Large intestine (tissue), 3 donors: Measurements from ENCODE around the gene DUSP15. TPM values are rescaled to one million over a fixed set of nuclear protein-coding genes. Genes with fewer than 3 reads are reported as not detected.
"Not testable (repeated sequence)": the region's sequence is repeated elsewhere in the genome, so short reads cannot be mapped to it uniquely, and the experiment has no call there.

Source experiments
- DNase-seq, 2 donors: peaks; one replicate each; pipeline versions ENCODE4 v3.0.0 to v3.0.0-alpha.2; 2013
- H3K27ac ChIP-seq: one replicate; pipeline ENCODE4 v1.5.1; 2013; ENCODE audit warnings: low read length
- H3K27me3 ChIP-seq: 2 replicates; pipeline ENCODE4 v1.6.1; 2013; ENCODE audit warnings: low read length; ENCODE audit not compliant: control insufficient read depth, insufficient read depth
- H3K36me3 ChIP-seq: 2 replicates; pipeline ENCODE4 v1.6.1; 2013; ENCODE audit warnings: low read length; ENCODE audit not compliant: control insufficient read depth, insufficient read depth
- H3K4me1 ChIP-seq: one replicate; pipeline ENCODE4 v1.6.1; 2013; ENCODE audit warnings: low read length; ENCODE audit not compliant: control insufficient read depth, insufficient read depth
- H3K4me3 ChIP-seq: one replicate; pipeline ENCODE4 v1.5.1; 2013; ENCODE audit warnings: low read length
- H3K9me3 ChIP-seq: one replicate; pipeline ENCODE4 v1.6.1; 2013; ENCODE audit warnings: mild to moderate bottlenecking, low read depth, low read length, moderate library complexity; ENCODE audit not compliant: control insufficient read depth
- WGBS: methylation state at CpG from one replicate; pipeline ENCODE4 v1.1.5; 2013; ENCODE audit warnings: low lambda C conversion rate; ENCODE audit not compliant: insufficient coverage; 5-methylcytosine and 5-hydroxymethylcytosine counted together
- polyA plus RNA-seq: library from polyadenylated mRNA; unstranded; fragments of 120-200 nt; gene quantifications from one replicate; pipeline ENCODE4 v1.2.1, GENCODE V29; 2013

Gene DUSP15
- polyA plus RNA-seq, 1 donor = 11.2 TPM

- DNase-seq = no peak
- Histone ChIP-seq H3K27ac (no peak overlapping the region), H3K9me3 (no peaks in the 10 kb centered on the region), H3K4me3 (no peak overlapping the region), H3K4me1 (peaks cover 14% of the 10 kb centered on the region), H3K36me3 (no peaks in the 10 kb centered on the region), H3K27me3 (no peaks in the 10 kb centered on the region)
- 100% methylated on average over 1 of the region's 14 CpGs for WGBS
These were observed 37.0 kb downstream of the DUSP15 start for GRCh38 chr20:31833130-31833930.

GRCh38 chr20:31831771-31832306 lies 38.5 kb downstream of the DUSP15 start:
- Histone ChIP-seq H3K4me1 (peaks cover 14% of the 10 kb centered on the region), H3K36me3 (no peaks in the 10 kb centered on the region), H3K27me3 (no peaks in the 10 kb centered on the region), H3K9me3 (no peaks in the 10 kb centered on the region), H3K4me3 (no peak overlapping the region), H3K27ac (no peak overlapping the region)
- no peak for DNase-seq
- no CpG with 5 or more reads among the region's 17 CpGs for WGBS

GRCh38 chr20:31831211-31831610 lies 39.1 kb downstream of the DUSP15 start:
- H3K27ac ChIP-seq = no peak overlapping the region
- no CpG with 5 or more reads among the region's 6 CpGs for WGBS
- H3K4me3 ChIP-seq = no peak overlapping the region
- no peak for DNase-seq
- no peaks in the 10 kb centered on the region for H3K36me3 ChIP-seq
- H3K27me3 ChIP-seq = no peaks in the 10 kb centered on the region
- no peaks in the 10 kb centered on the region for H3K9me3 ChIP-seq
- H3K4me1 ChIP-seq = peaks cover 10% of the 10 kb centered on the region

GRCh38 chr20:31830406-31830981 lies 39.8 kb downstream of the DUSP15 start:
- Histone ChIP-seq H3K27ac (no peak overlapping the region), H3K4me1 (peaks cover 3% of the 10 kb centered on the region), H3K36me3 (no peaks in the 10 kb centered on the region), H3K9me3 (no peaks in the 10 kb centered on the region), H3K27me3 (no peaks in the 10 kb centered on the region), H3K4me3 (no peak overlapping the region)
- no CpG with 5 or more reads among the region's 8 CpGs for WGBS
- DNase-seq = no peak

- Histone ChIP-seq H3K27me3 (no peaks in the 10 kb centered on the region), H3K4me3 (no peak overlapping the region), H3K4me1 (peaks cover 3% of the 10 kb centered on the region), H3K36me3 (no peaks in the 10 kb centered on the region), H3K9me3 (no peaks in the 10 kb centered on the region), H3K27ac (no peak overlapping the region)
- no peak for DNase-seq
- WGBS = no CpG with 5 or more reads among the region's 6 CpGs
These were observed 40.6 kb downstream of the DUSP15 start for GRCh38 chr20:31829731-31830130.

- H3K9me3 ChIP-seq, H3K4me1 ChIP-seq, DNase-seq, H3K27ac ChIP-seq, H3K36me3 ChIP-seq, H3K27me3 ChIP-seq, H3K4me3 ChIP-seq: not testable (repeated sequence)
- no CpG with 5 or more reads among the region's 11 CpGs for WGBS
These were observed 42.3 kb downstream of the DUSP15 start for GRCh38 chr20:31828016-31828415.

GRCh38 chr20:31827059-31827458 lies 43.3 kb downstream of the DUSP15 start:
- no CpG with 5 or more reads among the region's 2 CpGs for WGBS
- no peak for DNase-seq
- Histone ChIP-seq H3K27ac (no peak overlapping the region), H3K27me3 (no peaks in the 10 kb centered on the region), H3K4me3 (no peak overlapping the region), H3K9me3 (no peaks in the 10 kb centered on the region), H3K36me3 (no peaks in the 10 kb centered on the region), H3K4me1 (no peaks in the 10 kb centered on the region)

GRCh38 chr20:31826074-31826473 lies 44.3 kb downstream of the DUSP15 start:
- Histone ChIP-seq H3K36me3 (no peaks in the 10 kb centered on the region), H3K4me1 (no peaks in the 10 kb centered on the region), H3K9me3 (no peaks in the 10 kb centered on the region), H3K27me3 (no peaks in the 10 kb centered on the region), H3K27ac (no peak overlapping the region), H3K4me3 (no peak overlapping the region)
- WGBS = no CpG with 5 or more reads among the region's 5 CpGs
- no peak for DNase-seq

- no peaks in the 10 kb centered on the region for H3K9me3 ChIP-seq
- 50% methylated on average over 1 of the region's 14 CpGs for WGBS
- H3K4me1 ChIP-seq = no peaks in the 10 kb centered on the region
- no peak overlapping the region for H3K27ac ChIP-seq
- no peak for DNase-seq
- H3K27me3 ChIP-seq = no peaks in the 10 kb centered on the region
- H3K36me3 ChIP-seq = no peaks in the 10 kb centered on the region
- no peak overlapping the region for H3K4me3 ChIP-seq
These were observed 45.6 kb downstream of the DUSP15 start for GRCh38 chr20:31824554-31825313.

GRCh38 chr20:31824125-31824485 lies 46.2 kb downstream of the DUSP15 start:
- Histone ChIP-seq H3K9me3 (no peaks in the 10 kb centered on the region), H3K36me3 (no peaks in the 10 kb centered on the region), H3K4me3 (no peak overlapping the region), H3K27ac (no peak overlapping the region), H3K27me3 (no peaks in the 10 kb centered on the region), H3K4me1 (no peaks in the 10 kb centered on the region)
- no CpG with 5 or more reads among the region's 4 CpGs for WGBS
- no peak for DNase-seq
